Adrenal gland (tissue), 12 donors: ENCODE data around the gene UNC119B. TPM values are rescaled to one million over a fixed set of nuclear protein-coding genes. Genes with fewer than 3 reads are reported as not detected.

Source experiments
- DNase-seq, 7 donors: peaks; one replicate each; pipeline ENCODE4 v3.0.0-alpha.2; 2019 to 2020
- H3K27ac ChIP-seq, 5 donors: fragments of 200-600 bp; sonication (generic) in 4 of 5; 1 replicate in 3 of 5; 2 replicates in 2 of 5; pipeline versions ENCODE4 v1.5.1 to v1.8.0; 2016 to 2020; ENCODE audit warnings: mild to moderate bottlenecking in 1 of 5
- H3K27me3 ChIP-seq: fragments of 200-600 bp; 2 replicates; pipeline ENCODE4 v1.8.0; 2021
- H3K36me3 ChIP-seq, 2 donors: fragments of 200-600 bp; replicated peaks in 1 of 2; 1 replicate in 1 of 2; 2 replicates in 1 of 2; pipeline versions ENCODE4 v1.5.1 to v1.8.0; 2018 to 2022
- H3K4me1 ChIP-seq, 2 donors: fragments of 200-600 bp; replicated peaks in 1 of 2; 1 replicate in 1 of 2; 2 replicates in 1 of 2; pipeline versions ENCODE4 v1.5.1 to v1.8.0; 2018 to 2021
- H3K4me3 ChIP-seq, 4 donors: fragments of 200-600 bp; sonication (generic) in 3 of 4; one replicate each; pipeline ENCODE4 v1.5.1; 2016 to 2018
- H3K9me3 ChIP-seq, 3 donors: fragments of 200-600 bp; sonication (generic) in 1 of 3; replicated peaks in 1 of 3; 1 replicate in 2 of 3; 2 replicates in 1 of 3; pipeline versions ENCODE4 v1.5.1 to v1.8.0; 2016 to 2021
- CTCF ChIP-seq, 6 experiments: fragments of 450-650 bp in 4 of 6; fragments of 200-600 bp in 2 of 6; sonication (generic) in 1 of 6; IDR thresholded peaks; 1 replicate in 5 of 6; 2 replicates in 1 of 6; pipeline versions ENCODE4 v1.5.1 to v1.8.0; 2016 to 2021; ENCODE audit warnings: antibody characterized with exemption in 6 of 6, mild to moderate bottlenecking in 2 of 6, moderate library complexity in 1 of 6
- POLR2A ChIP-seq, 2 donors: fragments of 450-650 bp; IDR thresholded peaks; one replicate each; pipeline ENCODE4 v1.6.1; 2017; ENCODE audit warnings: antibody characterized with exemption in 2 of 2, mild to moderate bottlenecking in 2 of 2, moderate library complexity in 1 of 2
- whole genome bisulfite sequencing, 4 donors: extraction: QIAGEN DNeasy Blood & Tissue Kit in 2 of 4; methylation state at CpG; one replicate each; pipeline versions ENCODE4 v1.1.5 to v1.1.7; 2013 to 2017; 5-methylcytosine and 5-hydroxymethylcytosine counted together
- intact Hi-C, 2 donors: fragments of 100-400 bp; cut with DNase I; formaldehyde crosslinking; loops; one replicate each; pipeline versions ENCODE4 v1.14.1 to v1.15.0; 2022 to 2023
- polyA plus RNA-seq, 3 donors: library from polyadenylated mRNA; stranded (reverse); fragments of 200-250 nt in 2 of 3; fragments of 350-450 nt in 1 of 3; fragmentation: Illumina TruSeq in 1 of 3; extraction: RNeasy Lipid Tissue Mini Kit (QIAGEN cat#74804) in 1 of 3; gene quantifications; one replicate each; pipeline ENCODE4 v1.2.3, GENCODE V29; 2013 to 2014
- total RNA-seq, 9 donors: library from RNA; depleted of rRNA in 4 of 9; stranded (reverse); fragments of >200 nt in 4 of 9; fragments of 120-200 nt in 1 of 9; fragmentation: NEBNext Ultra II Directional in 1 of 9; extraction: Animal tissue kit (Norgen Biotek cat#: 25700) in 1 of 9; gene quantifications; one replicate each; pipeline versions ENCODE4 v1.1.0 to v1.2.4, GENCODE V29; 2013 to 2023
- donor health status: healthy with polysubstance abuse.
- donor health status: Bipolar disorder and iron deficiency.
- donor health status: DM: yes; HTN: yes; CAD: no.
- donor health status: DM: no; HTN: no; CAD: no.
- donor health status: DM: no; HTN: no; CAD: no.
- donor health status: DM: yes; HTN: yes; CAD: no.

UNC119B gene
- total and polyA plus RNA-seq, 12 donors: 14.0 to 97.5 (median 50.0) TPM

- H3K27ac ChIP-seq: peak overlapping the region in 3 of 5 donors; percentile 82 to 94 (median 93)
- intact Hi-C loops: no loop called here
- DNase-seq: peak in 3 of 7 donors; percentile 53 to 60 (median 54)
- peaks cover 50 to 68% of the 10 kb centered on the region in 2 donors for H3K4me1 ChIP-seq
- H3K9me3 ChIP-seq: no peaks in the 10 kb centered on the region
- 3 to 11% (median 5%) methylated on average over 5 to 6 of the region's 6 CpGs for WGBS, 4 donors
- peak overlapping the region in 3 of 4 donors; percentile 49 to 92 (median 64) for H3K4me3 ChIP-seq
- peak in 1 of 2 donors; percentile 10 for TF ChIP-seq POLR2A (IDR thresholded peaks at IDR 0.05)
- TF ChIP-seq CTCF (IDR thresholded peaks at IDR 0.05): no peak
- no peaks in the 10 kb centered on the region for H3K27me3 ChIP-seq
- H3K36me3 ChIP-seq: peaks cover 0 to 1% of the 10 kb centered on the region in 2 donors
Measured at GRCh38 chr12:120688527-120689071, 21.7 kb upstream of the UNC119B start.

- peak overlapping the region in 3 of 5 donors; percentile 82 to 94 (median 93) for H3K27ac ChIP-seq
- no peaks in the 10 kb centered on the region for H3K9me3 ChIP-seq
- H3K27me3 ChIP-seq: no peaks in the 10 kb centered on the region
- WGBS, 4 donors: 51 to 59% (median 55%) methylated on average over 6 of the region's 6 CpGs
- DNase-seq: no peak
- H3K4me1 ChIP-seq: peaks cover 50 to 66% of the 10 kb centered on the region in 2 donors
- H3K4me3 ChIP-seq: peak overlapping the region in 2 of 4 donors; percentile 64 to 92
- peaks cover 0 to 11% of the 10 kb centered on the region in 2 donors for H3K36me3 ChIP-seq
- TF ChIP-seq POLR2A (IDR thresholded peaks at IDR 0.05): no peak
- no peak for TF ChIP-seq CTCF (IDR thresholded peaks at IDR 0.05)
- intact Hi-C loops: no loop called here
Measured at GRCh38 chr12:120689397-120690082, 20.7 kb upstream of the UNC119B start.

GRCh38 chr12:120690083-120690450 lies 20.2 kb upstream of the UNC119B start:
- Histone ChIP-seq H3K4me3 (peak overlapping the region in 1 of 4 donors; percentile 92), H3K27me3 (no peaks in the 10 kb centered on the region), H3K27ac (peak overlapping the region in 2 of 5 donors; percentile 16 to 93), H3K4me1 (peaks cover 47 to 62% of the 10 kb centered on the region in 2 donors), H3K9me3 (no peaks in the 10 kb centered on the region), H3K36me3 (peaks cover 0 to 16% of the 10 kb centered on the region in 2 donors)
- intact Hi-C loops: no loop called here
- DNase-seq: no peak
- 79 to 87% (median 83%) methylated on average over 2 of the region's 2 CpGs for WGBS, 4 donors
- no peak for TF ChIP-seq POLR2A (IDR thresholded peaks at IDR 0.05)

GRCh38 chr12:120690978-120691377 lies 19.3 kb upstream of the UNC119B start:
- no peak overlapping the region for H3K4me3 ChIP-seq
- peaks cover 0 to 25% of the 10 kb centered on the region in 2 donors for H3K36me3 ChIP-seq
- H3K27me3 ChIP-seq: no peaks in the 10 kb centered on the region
- H3K4me1 ChIP-seq: peaks cover 47 to 57% of the 10 kb centered on the region in 2 donors
- WGBS, 4 donors: 29 to 55% (median 49%) methylated on average over 3 of the region's 3 CpGs
- H3K9me3 ChIP-seq: no peaks in the 10 kb centered on the region
- peak overlapping the region in 4 of 5 donors; percentile 13 to 93 (median 41) for H3K27ac ChIP-seq
- TF ChIP-seq CTCF (IDR thresholded peaks at IDR 0.05) (no peak), POLR2A (IDR thresholded peaks at IDR 0.05) (no peak)
- DNase-seq: no peak
- intact Hi-C loops: no loop called here
